GM21825 (cell line): Measurements from ENCODE around the gene HM13.
"Not testable (repeated sequence)": the region's sequence is repeated elsewhere in the genome, so short reads cannot be mapped to it uniquely, and the experiment has no call there.

Experiments used
- ATAC-seq: cut with Tn5 transposase; IDR thresholded peaks from one replicate; pipeline ENCODE4 v1.9.1; 2021; ENCODE audit warnings: mild to moderate bottlenecking, moderate library complexity; ENCODE audit not compliant: unreplicated experiment

The HM13 gene

DNA sequence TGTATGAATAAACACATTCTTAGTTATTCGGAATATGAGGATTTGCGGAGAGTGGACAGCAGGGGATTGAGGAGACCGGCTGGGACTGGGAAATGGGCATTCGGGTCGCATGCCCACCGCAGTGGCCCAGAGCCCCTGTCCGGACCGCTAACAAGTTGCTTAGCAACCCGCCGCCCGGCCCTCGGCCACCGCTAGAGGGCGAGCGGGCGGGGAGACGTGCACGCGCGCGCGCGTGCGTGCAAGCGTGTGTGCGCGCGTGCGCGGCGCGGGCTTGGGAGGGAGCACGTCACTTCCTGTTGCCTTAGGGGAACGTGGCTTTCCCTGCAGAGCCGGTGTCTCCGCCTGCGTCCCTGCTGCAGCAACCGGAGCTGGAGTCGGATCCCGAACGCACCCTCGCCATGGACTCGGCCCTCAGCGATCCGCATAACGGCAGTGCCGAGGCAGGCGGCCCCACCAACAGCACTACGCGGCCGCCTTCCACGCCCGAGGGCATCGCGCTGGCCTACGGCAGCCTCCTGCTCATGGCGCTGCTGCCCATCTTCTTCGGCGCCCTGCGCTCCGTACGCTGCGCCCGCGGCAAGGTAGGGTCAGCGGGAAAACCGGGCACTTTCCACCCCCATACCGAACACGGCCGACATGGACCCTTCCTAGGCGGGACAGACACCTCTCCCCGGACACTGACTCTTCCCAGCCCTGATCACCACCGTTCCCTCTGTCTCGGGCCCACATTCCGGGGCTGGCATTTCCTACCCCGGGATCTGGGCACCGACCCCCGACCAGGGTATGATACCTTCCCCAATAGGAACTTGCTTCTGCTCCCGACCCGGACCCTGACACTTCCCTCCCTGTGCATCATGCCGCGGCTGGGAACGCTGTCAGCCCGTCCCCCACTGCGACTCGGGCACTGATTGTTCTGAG, at the start of gene HM13:
Gene HM13, plus strand, starts transcription at position 289 of the 918 bp plus-strand sequence. Its CDS starts 110 bp downstream, at position 399.
- ATAC-seq = peak; percentile 86

DNA sequence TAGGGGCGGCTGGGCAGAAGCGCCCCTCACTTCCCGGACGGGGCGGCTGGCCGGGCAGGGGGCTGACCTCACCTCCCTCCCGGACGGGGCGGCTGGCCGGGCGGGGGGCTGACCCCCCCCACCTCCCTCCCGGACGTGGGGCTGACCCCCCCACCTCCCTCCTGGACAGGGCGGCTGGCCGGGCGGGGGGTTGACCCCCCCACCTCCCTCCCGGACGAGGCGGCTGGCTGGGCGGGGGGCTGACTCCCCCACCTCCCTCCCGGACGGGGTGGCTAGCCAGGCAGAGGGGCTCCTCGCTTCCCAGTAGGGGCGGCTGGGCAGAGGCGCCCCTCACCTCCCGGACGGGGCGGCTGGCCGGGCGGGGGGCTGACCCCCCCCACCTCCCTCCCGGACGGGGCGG, 43.3 kb upstream of the HM13 start:
- ATAC-seq = not testable (repeated sequence)

DNA sequence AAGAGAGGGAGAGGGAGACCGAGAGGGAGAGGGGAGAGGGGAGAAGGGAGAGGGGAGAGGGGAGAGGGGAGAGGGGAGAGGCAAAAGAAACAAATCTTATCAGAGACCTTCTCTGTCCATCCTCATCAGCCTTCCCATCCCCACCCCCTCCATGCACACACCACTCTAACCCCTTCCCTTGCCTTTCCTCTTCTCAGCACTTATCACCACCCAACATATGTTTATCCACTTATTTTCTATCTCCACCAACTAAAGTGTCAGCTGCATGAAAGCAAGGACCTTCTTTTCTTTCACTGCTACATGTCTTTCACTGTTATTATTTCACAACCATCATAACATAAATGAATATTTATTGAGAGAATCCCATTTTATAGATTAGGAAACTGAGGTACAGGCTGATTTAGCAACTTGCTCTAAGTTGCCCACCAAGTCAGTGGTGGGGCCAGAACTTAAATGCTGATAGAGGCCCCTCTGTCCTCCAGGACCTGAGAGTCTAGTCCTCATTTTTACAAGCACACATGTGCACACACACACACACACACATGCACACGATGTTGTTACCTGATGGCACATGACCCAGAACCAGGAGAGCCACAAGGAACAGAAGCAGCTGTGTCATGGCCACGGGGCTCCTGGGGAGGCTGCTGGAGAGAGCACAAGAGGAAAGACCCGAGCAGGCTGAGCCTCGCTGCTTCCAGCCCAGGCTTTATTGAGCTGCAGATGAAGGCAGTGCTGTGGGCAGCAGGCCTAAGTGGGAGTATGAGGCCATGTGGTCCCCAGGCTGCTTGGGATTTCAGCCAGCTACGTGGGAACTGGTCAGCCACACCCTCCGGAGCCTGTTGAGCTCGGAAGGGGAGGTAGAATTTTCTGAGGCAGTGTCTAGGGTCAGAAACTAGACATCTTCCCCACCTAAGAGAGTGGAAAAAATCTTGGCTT, 41.6 kb upstream of the HM13 start:
- ATAC-seq = no peak

GRCh38 chr20:31473331-31474096, 40.7 kb upstream of the HM13 start:
- peak; percentile 18 for ATAC-seq

GRCh38 chr20:31474097-31474436, 40.2 kb upstream of the HM13 start:
- peak; percentile 60 for ATAC-seq

DNA sequence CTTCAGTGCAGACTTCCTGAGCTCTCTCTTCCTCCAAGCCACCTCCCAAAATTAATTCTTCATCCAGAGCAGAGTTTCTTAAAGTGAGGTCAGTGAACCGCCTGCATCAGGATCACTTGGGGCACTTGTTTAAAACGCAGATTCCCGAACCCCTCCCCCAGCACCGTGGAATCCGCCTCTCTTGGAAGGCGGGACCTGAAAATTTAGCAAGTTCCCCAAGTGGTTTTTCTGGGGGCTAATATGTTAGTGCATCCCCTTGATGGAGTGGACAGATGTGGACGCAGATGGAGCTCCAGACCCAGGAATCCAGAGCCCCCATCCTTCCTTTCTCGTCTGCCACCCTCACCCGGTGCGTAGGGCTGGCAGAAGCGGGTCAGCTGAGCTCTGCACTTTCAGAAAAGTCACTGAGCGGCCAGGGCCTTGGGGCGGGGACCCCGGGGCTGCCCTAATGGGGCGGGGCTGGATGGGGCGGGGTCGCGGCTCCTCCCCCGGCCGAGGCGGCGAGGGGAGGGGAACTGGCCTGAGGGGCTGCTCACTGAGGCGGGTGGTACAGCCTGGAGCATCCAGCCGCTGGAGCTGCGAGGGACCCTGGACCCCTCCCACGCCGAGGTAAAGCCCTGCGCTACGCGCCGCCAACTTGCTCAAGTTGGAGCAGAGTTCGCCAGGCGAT, 39.3 kb upstream of the HM13 start, which contains the start of the genes DEFB124 and REM1:
Gene DEFB124, minus strand, starts transcription at position 370 of the 670 bp plus-strand sequence. CDS start 2,114 bp downstream, outside the sequence.
Gene REM1, plus strand, starts transcription at position 531 of the 670 bp plus-strand sequence. CDS start 1,158 bp downstream, outside the sequence.
- no peak for ATAC-seq

DNA sequence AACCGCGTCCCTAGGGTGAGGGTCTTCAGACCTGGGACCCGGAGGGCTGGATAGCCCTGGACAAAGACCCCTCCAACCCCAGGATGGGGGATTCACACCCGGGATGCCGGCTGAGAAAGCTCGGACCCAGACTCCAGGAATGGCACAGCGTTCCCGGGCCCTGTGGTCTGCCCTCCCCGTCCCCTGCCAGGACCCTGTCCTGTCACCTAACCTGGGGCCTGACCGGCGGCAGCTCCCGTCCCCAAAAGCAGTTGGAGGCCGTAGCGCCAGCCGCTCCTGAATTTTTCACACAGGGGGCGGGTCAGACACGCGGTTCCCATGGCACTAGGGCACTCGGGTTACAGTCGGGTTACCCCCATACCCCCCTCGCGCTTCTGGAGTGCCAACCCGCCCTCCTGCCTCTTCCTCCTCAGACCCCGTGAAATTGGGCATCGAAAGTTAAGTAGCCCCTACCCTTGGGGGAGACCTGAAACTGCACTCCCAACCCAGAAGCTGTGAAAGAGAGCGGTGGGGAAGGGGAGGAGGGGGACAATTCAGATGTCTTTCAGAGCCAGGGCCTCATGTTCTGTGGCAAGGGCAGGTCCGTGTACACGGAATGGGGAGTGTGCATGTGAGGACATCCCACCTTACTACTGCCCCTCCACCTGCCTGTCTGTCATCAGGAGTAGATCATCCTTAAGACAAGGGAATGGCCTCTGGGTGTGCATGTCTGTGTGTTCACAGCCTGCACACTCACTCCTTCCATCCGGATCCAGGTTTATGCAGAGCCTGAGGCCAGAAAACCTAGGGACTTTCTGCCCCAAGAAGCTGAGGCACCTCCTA, 38.6 kb upstream of the HM13 start:
- ATAC-seq = no peak

DNA sequence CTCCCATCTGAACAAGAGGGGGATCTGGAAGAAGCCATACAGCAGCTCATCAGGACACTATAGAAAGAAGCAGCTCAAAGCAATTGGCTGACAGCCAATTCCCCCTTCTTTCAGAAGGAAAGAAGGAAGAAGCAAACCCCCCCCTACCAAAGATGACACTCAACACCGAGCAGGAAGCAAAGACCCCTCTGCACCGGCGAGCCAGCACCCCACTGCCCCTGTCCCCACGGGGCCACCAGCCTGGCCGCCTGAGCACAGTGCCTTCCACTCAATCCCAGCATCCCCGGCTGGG, 38.0 kb upstream of the HM13 start:
- ATAC-seq = no peak

DNA sequence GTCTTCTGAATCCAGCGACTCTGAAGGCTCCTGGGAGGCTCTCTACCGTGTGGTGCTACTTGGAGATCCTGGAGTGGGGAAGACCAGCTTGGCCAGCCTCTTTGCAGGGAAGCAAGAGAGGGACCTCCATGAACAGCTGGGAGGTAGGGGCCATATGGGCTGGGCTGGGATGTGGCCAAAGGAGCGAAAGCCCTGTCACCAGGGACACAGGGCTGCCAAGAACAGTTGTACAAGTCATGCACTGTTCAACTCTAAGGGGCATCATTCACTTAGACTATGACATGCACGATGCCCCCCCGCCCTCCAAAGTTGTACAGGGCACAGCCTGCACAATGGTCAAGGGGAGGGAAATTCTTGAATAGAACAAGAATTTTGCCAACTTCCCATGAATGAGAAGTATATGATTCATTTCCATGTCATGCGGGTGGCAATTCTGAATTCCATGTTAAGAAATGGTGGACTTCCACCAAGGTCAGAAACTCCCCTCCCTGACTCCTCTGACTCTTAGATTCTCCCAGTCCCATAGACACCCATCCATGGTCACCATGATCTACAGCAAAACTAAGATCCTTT, 37.5 kb upstream of the HM13 start:
- no peak for ATAC-seq

DNA sequence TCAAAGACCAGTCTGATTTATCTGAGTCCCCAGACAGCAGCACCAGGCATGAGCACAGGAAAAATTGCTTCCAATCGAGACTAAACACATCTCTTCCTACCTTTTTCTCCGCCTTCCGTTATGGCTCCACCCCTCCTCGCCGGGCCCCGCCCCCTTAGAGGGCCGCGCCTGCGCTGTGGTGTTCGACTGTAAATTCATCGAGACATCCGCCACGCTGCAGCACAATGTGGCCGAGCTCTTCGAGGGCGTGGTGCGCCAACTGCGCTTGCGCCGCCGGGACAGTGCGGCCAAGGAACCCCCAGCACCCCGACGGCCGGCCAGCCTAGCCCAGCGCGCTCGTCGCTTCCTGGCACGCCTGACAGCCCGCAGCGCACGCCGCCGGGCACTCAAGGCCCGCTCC, 30.2 kb upstream of the HM13 start:
- no peak for ATAC-seq

DNA sequence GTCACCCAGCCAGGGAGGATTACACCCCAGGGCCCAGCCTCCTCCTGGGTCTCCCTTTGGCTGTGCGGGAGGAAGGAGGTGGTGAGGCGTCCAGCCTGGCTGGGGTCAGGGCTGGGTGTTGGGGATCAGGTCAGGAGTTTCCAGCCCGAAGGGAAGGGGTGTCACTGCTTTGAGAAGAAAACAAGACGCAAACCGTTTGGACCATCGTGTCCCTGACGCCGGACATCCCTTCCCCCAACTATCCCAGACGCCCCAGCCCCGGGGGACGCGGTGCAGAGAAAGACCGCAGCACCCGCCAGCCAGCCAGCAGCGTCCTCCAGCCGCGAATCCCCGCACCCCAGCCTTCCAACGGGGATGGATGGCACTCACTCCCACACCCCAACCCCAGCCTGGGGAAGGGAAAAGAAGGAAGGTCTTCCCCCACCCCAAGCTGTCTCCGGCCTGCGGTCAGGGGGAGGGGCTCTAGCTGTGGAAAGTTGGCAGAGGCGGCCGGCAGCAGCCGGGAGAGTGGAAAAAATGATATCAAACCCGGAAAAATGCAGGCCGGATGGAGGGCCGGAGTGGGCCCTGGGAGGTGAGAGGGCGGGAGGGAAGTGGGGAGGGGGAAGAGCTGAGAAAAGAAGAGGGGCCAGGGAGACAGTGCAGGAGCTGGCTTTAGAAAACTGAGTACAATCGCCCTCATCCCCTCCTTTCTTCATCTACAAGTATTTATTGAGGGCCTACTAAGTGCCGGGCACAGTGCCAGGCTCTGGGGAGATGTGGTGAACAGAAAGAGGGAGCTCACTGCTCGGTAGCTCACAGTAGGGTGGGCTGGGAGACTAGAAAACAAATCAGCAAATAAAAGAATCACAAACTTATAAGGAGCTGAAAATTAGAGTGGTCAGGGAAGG, 28.5 kb upstream of the HM13 start:
- ATAC-seq = no peak

- ATAC-seq = no peak
Measured at GRCh38 chr20:31488115-31488514, 26.1 kb upstream of the HM13 start.

GRCh38 chr20:31489152-31489551, 25.1 kb upstream of the HM13 start:
- ATAC-seq = no peak

DNA sequence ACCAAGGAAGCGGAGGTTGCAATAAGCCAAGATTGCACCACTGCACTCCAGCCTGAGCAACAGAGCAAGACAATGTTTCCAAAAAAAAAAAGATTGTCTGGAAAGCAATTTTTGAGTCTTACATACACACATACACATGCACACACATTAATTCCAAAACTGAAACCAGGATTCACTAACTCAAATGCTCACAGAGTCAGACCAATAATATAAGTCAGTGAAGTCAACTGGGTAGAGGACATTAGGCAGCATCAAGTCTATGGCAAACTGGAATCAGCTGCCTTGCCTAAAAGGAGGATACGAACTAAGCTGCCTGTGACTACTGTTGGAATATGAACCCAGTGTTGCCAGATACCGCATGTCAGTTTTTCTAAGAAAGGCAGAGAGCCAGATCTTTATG, 23.5 kb upstream of the HM13 start:
- no peak for ATAC-seq

DNA sequence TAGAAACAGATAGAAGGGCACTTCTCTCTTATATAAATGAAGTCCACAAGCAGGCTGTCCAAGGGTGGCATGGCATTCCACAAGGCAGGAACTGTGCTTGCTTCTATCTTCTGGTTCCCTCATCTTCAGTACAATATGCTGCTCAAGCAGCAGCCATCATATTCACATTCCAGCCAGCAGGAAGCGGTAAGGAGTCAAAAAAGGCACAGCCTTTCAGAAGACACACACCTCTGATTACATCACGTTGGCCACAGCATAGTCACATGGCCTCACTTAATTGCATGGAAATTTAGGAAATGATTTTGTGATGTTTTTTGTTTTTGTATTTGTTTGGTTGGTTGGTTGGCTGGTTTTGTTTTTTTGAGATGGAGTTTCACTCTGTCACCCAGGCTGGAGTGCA, 20.1 kb upstream of the HM13 start:
- ATAC-seq = no peak

DNA sequence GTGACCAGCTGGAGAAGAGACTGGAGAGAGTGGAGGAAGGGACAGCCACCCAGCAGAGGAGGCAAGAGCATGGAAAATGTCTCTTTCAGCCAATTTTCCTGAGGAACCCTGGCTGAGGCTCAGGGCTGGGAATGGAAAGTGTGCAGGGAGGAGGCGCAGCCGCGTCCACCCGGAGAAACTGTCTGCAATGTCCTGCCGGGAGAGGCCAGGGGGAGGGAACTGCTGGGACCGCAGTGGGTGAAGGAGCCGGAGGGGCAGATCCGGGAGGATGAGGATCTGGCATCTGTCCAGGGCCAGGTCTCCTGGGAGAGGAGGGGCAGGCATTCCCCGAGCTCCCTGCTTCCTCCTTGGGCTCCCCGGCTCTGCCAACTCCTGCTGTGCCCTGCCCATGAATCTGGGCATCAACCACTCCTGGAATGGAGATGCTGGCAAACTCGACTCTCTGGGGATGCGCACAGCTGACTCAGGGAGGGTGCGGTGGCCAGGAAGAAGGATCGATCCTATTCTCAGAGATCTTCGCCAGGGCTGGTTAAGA, 17.4 kb upstream of the HM13 start:
- no peak for ATAC-seq

GRCh38 chr20:31497838-31498540, 16.3 kb upstream of the HM13 start:
- no peak for ATAC-seq
